Liver (tissue), 9 donors: ENCODE data around the gene CAPN10. TPM values are rescaled to one million over a fixed set of nuclear protein-coding genes. Genes with fewer than 3 reads are reported as not detected.
A peak's percentile ranks its signal among the peaks of the same experiment; 100 is the strongest.

Experiments
- DNase-seq: peaks from one replicate; pipeline ENCODE4 v3.0.0-alpha.2; 2017; ENCODE audit warnings: low spot score
- H3K27ac ChIP-seq, 2 donors: one replicate each; pipeline ENCODE4 v1.7.0; 2013; ENCODE audit warnings: inconsistent platforms in 2 of 2, low read length in 2 of 2, control low read depth in 1 of 2, low read depth in 1 of 2, mild to moderate bottlenecking in 1 of 2
- H3K27me3 ChIP-seq, 4 donors: one replicate each; pipeline versions ENCODE4 v1.6.1 to v1.7.0; 2013; ENCODE audit warnings: low read length in 3 of 4, inconsistent platforms in 1 of 4, mild to moderate bottlenecking in 1 of 4, moderate library complexity in 1 of 4; ENCODE audit not compliant: control insufficient read depth in 4 of 4, insufficient read depth in 4 of 4
- H3K36me3 ChIP-seq, 4 donors: one replicate each; pipeline versions ENCODE4 v1.6.1 to v1.7.0; 2013; ENCODE audit warnings: low read length in 3 of 4, mild to moderate bottlenecking in 3 of 4, low read depth in 1 of 4, moderate library complexity in 1 of 4; ENCODE audit not compliant: control insufficient read depth in 4 of 4, insufficient read depth in 3 of 4
- H3K4me1 ChIP-seq, 4 donors: one replicate each; pipeline versions ENCODE4 v1.6.1 to v1.7.0; 2013; ENCODE audit warnings: low read length in 3 of 4, mild to moderate bottlenecking in 3 of 4, moderate library complexity in 1 of 4; ENCODE audit not compliant: control insufficient read depth in 4 of 4, insufficient read depth in 4 of 4
- H3K4me3 ChIP-seq, 3 donors: one replicate each; pipeline versions ENCODE4 v1.6.1 to v1.7.0; 2013; ENCODE audit warnings: low read length in 3 of 3, control low read depth in 1 of 3, low read depth in 1 of 3, mild to moderate bottlenecking in 1 of 3
- H3K9ac ChIP-seq, 2 donors: one replicate each; pipeline ENCODE4 v1.7.0; 2013; ENCODE audit warnings: low read length in 2 of 2, mild to moderate bottlenecking in 2 of 2, moderate library complexity in 2 of 2, control low read depth in 1 of 2, low read depth in 1 of 2
- H3K9me3 ChIP-seq, 4 donors: one replicate each; pipeline versions ENCODE4 v1.6.1 to v1.7.0; 2013; ENCODE audit warnings: low read length in 3 of 4; ENCODE audit not compliant: control insufficient read depth in 4 of 4
- ATF3 ChIP-seq: IDR thresholded peaks from 2 replicates; pipeline ENCODE4 v1.6.1; 2016; ENCODE audit warnings: antibody characterized with exemption
- CTCF ChIP-seq: fragments of 150-350 bp; IDR thresholded peaks from 2 replicates; pipeline ENCODE4 v1.5.1; 2017; ENCODE audit warnings: improper control_type of control experiment, low read depth, low read length; ENCODE audit not compliant: missing input control
- EGR1 ChIP-seq, 2 donors: IDR thresholded peaks; 2 replicates each; pipeline ENCODE4 v1.6.1; 2016 to 2018; ENCODE audit warnings: antibody characterized with exemption in 2 of 2, low read depth in 2 of 2
- FOXA1 ChIP-seq: IDR thresholded peaks from 2 replicates; pipeline ENCODE4 v1.6.1; 2016; ENCODE audit warnings: antibody characterized with exemption
- FOXA2 ChIP-seq: IDR thresholded peaks from 2 replicates; pipeline ENCODE4 v1.6.1; 2016; ENCODE audit warnings: antibody characterized with exemption
- GABPA ChIP-seq, 2 donors: IDR thresholded peaks in 1 of 2; conservative IDR thresholded peaks in 1 of 2; 2 replicates each; pipeline ENCODE4 v1.6.1; 2016; ENCODE audit warnings: antibody characterized with exemption in 2 of 2, mild to moderate bottlenecking in 1 of 2, moderate library complexity in 1 of 2
- HNF4A ChIP-seq, 2 donors: conservative IDR thresholded peaks; 2 replicates each; pipeline ENCODE4 v1.6.1; 2016; ENCODE audit warnings: antibody characterized with exemption in 2 of 2, mild to moderate bottlenecking in 2 of 2
- HNF4G ChIP-seq: IDR thresholded peaks from 2 replicates; pipeline ENCODE4 v1.6.1; 2016; ENCODE audit warnings: antibody characterized with exemption
- JUND ChIP-seq, 2 donors: IDR thresholded peaks; 2 replicates each; pipeline ENCODE4 v1.6.1; 2016; ENCODE audit warnings: antibody characterized with exemption in 2 of 2
- MAX ChIP-seq: IDR thresholded peaks from 2 replicates; pipeline ENCODE4 v1.6.1; 2016; ENCODE audit warnings: antibody characterized with exemption
- RAD21 ChIP-seq, 2 donors: IDR thresholded peaks; 2 replicates each; pipeline ENCODE4 v1.6.1; 2016; ENCODE audit warnings: antibody characterized with exemption in 2 of 2, mild to moderate bottlenecking in 2 of 2
- REST ChIP-seq: IDR thresholded peaks from 2 replicates; pipeline ENCODE4 v1.6.1; 2016; ENCODE audit warnings: antibody characterized with exemption, mild to moderate bottlenecking
- RXRA ChIP-seq, 2 donors: IDR thresholded peaks; 2 replicates each; pipeline ENCODE4 v1.6.1; 2017 to 2018; ENCODE audit warnings: antibody characterized with exemption in 2 of 2, mild to moderate bottlenecking in 1 of 2
- SP1 ChIP-seq: IDR thresholded peaks from 2 replicates; pipeline ENCODE4 v1.6.1; 2018; ENCODE audit warnings: antibody characterized with exemption, mild to moderate bottlenecking
- TAF1 ChIP-seq: conservative IDR thresholded peaks from 2 replicates; pipeline ENCODE4 v1.6.1; 2016; ENCODE audit warnings: antibody characterized with exemption, mild to moderate bottlenecking
- YY1 ChIP-seq: IDR thresholded peaks from 2 replicates; pipeline ENCODE4 v1.6.1; 2016; ENCODE audit warnings: antibody characterized with exemption, mild to moderate bottlenecking
- WGBS: extraction: QIAGEN DNeasy Blood & Tissue Kit; methylation state at CpG from one replicate; pipeline ENCODE4 v1.1.7; 2013; 5-methylcytosine and 5-hydroxymethylcytosine counted together
- polyA plus RNA-seq, 2 donors: library from polyadenylated mRNA; stranded (reverse) in 1 of 2; unstranded in 1 of 2; fragments of 200-250 nt in 1 of 2; fragments of >200 nt in 1 of 2; fragmentation: Nextera tagmentation in 1 of 2; extraction: Ambion mirVana in 1 of 2; gene quantifications; one replicate each; pipeline versions ENCODE4 v1.2.1 to v1.2.3, GENCODE V29; 2013 to 2015
- total RNA-seq, 2 donors: library from RNA; depleted of rRNA; stranded (reverse); fragments of >200 nt; gene quantifications; one replicate each; pipeline ENCODE4 v1.2.3, GENCODE V29; 2014
- donor health status: healthy.
- donor health status: healthy.
- donor health status: healthy.
- donor health status: healthy.
- donor health status: healthy.

The CAPN10 gene
- total and polyA plus RNA-seq, 4 donors: 4.8 to 11.3 (median 6.5) TPM

GRCh38 chr2:240638512-240639160, 52.1 kb downstream of the CAPN10 start:
- whole genome bisulfite sequencing: 64% methylated on average over 18 of the region's 18 CpGs
- Histone ChIP-seq H3K27me3 (no peaks in the 10 kb centered on the region), H3K4me1 (no peaks in the 10 kb centered on the region), H3K9me3 (peaks cover 0 to 4% (median 1%) of the 10 kb centered on the region in 4 donors), H3K9ac (no peak overlapping the region), H3K4me3 (no peak overlapping the region), H3K36me3 (no peaks in the 10 kb centered on the region), H3K27ac (no peak overlapping the region)
- no peak for DNase-seq
- TF ChIP-seq RXRA (IDR thresholded peaks at IDR 0.05) (no peak), RAD21 (IDR thresholded peaks at IDR 0.05) (no peak), SP1 (no peak), FOXA1 (no peak)

- Histone ChIP-seq H3K27me3 (no peaks in the 10 kb centered on the region), H3K4me1 (no peaks in the 10 kb centered on the region), H3K36me3 (no peaks in the 10 kb centered on the region), H3K4me3 (no peak overlapping the region), H3K9me3 (no peaks in the 10 kb centered on the region), H3K9ac (no peak overlapping the region), H3K27ac (no peak overlapping the region)
- DNase-seq: no peak
- TF ChIP-seq SP1: no peak
- TF ChIP-seq GABPA (IDR thresholded peaks at IDR 0.05 in 1 of 2, conservative IDR thresholded peaks at IDR 0.05 in 1 of 2): no peak
- no peak for TF ChIP-seq TAF1
- TF ChIP-seq EGR1 (IDR thresholded peaks at IDR 0.05; ENCODE audit: low read depth in 2 of 2): no peak
- TF ChIP-seq FOXA2: no peak
- no peak for TF ChIP-seq MAX
- no peak for TF ChIP-seq JUND (IDR thresholded peaks at IDR 0.05)
- TF ChIP-seq HNF4A (conservative IDR thresholded peaks at IDR 0.05): no peak
- no peak for TF ChIP-seq ATF3
- TF ChIP-seq YY1: no peak
- TF ChIP-seq REST: no peak
- no peak for TF ChIP-seq HNF4G
- WGBS: 87% methylated on average over 18 of the region's 18 CpGs
These were observed 53.0 kb downstream of the CAPN10 start for GRCh38 chr2:240639566-240639965.

GRCh38 chr2:240640939-240641338, 54.4 kb downstream of the CAPN10 start:
- Histone ChIP-seq H3K9ac (no peak overlapping the region), H3K9me3 (no peaks in the 10 kb centered on the region), H3K4me1 (no peaks in the 10 kb centered on the region), H3K27ac (no peak overlapping the region), H3K27me3 (no peaks in the 10 kb centered on the region), H3K4me3 (no peak overlapping the region), H3K36me3 (no peaks in the 10 kb centered on the region)
- WGBS: 20% methylated on average over 16 of the region's 16 CpGs
- TF ChIP-seq HNF4A (conservative IDR thresholded peaks at IDR 0.05): no peak
- no peak for TF ChIP-seq HNF4G
- peak; percentile 54 for TF ChIP-seq CTCF
- TF ChIP-seq SP1: no peak
- peak; percentile 58 to 76 for TF ChIP-seq RAD21 (IDR thresholded peaks at IDR 0.05)
- DNase-seq: no peak
